ENCODE results near the gene CNPY2. TPM values are rescaled to one million over a fixed set of nuclear protein-coding genes. Genes with fewer than 3 reads are reported as not detected.
A peak's percentile ranks its signal among the peaks of the same experiment; 100 is the strongest.

Gene CNPY2
- total RNA-seq, 2 donors from 2014 or later = 183 to 198 TPM

- Histone ChIP-seq H3K36me3 (ENCODE audit: control insufficient read depth, insufficient read depth, low read length) (peaks cover 41% of the 10 kb centered on the region), H3K4me1 (ENCODE audit: control insufficient read depth, insufficient read depth, low read length) (peaks cover 9% of the 10 kb centered on the region), H3K27me3 (ENCODE audit: control insufficient read depth, insufficient read depth, low read length, poor library complexity, severe bottlenecking) (no peaks in the 10 kb centered on the region), H3K27ac (ENCODE audit: low read depth, low read length) (no peak overlapping the region), H3K4me3 (ENCODE audit: low read length) (no peak overlapping the region), H3K9me3 (ENCODE audit: control insufficient read depth, low read length) (no peaks in the 10 kb centered on the region), H3K9ac (ENCODE audit: extremely low read depth, low read length, poor library complexity, severe bottlenecking) (no peak overlapping the region)
- Mint-ChIP-seq H3K27ac (no peak overlapping the region), H3K36me3 (ENCODE audit: low read depth) (peaks cover 29% of the 10 kb centered on the region), H3K4me3 (no peak overlapping the region), H3K27me3 (ENCODE audit: insufficient read depth) (no peaks in the 10 kb centered on the region), H3K9me3 (no peaks in the 10 kb centered on the region), H3K4me1 (peaks cover 17% of the 10 kb centered on the region)
- TF ChIP-seq, protein P1, sequence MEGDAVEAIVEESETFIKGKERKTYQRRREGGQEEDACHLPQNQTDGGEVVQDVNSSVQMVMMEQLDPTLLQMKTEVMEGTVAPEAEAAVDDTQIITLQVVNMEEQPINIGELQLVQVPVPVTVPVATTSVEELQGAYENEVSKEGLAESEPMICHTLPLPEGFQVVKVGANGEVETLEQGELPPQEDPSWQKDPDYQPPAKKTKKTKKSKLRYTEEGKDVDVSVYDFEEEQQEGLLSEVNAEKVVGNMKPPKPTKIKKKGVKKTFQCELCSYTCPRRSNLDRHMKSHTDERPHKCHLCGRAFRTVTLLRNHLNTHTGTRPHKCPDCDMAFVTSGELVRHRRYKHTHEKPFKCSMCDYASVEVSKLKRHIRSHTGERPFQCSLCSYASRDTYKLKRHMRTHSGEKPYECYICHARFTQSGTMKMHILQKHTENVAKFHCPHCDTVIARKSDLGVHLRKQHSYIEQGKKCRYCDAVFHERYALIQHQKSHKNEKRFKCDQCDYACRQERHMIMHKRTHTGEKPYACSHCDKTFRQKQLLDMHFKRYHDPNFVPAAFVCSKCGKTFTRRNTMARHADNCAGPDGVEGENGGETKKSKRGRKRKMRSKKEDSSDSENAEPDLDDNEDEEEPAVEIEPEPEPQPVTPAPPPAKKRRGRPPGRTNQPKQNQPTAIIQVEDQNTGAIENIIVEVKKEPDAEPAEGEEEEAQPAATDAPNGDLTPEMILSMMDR (conservative IDR thresholded peaks at IDR 0.05) = no peak
- 99 to 100% methylated on average over 3 of the region's 3 CpGs for WGBS, 2 experiments (ENCODE audit: insufficient coverage in 1 of 2, insufficient read length in 1 of 2)
- DNase-seq = no peak
These were observed 11.5 kb downstream of the CNPY2 start for GRCh38 chr12:56304276-56304675.

DNA sequence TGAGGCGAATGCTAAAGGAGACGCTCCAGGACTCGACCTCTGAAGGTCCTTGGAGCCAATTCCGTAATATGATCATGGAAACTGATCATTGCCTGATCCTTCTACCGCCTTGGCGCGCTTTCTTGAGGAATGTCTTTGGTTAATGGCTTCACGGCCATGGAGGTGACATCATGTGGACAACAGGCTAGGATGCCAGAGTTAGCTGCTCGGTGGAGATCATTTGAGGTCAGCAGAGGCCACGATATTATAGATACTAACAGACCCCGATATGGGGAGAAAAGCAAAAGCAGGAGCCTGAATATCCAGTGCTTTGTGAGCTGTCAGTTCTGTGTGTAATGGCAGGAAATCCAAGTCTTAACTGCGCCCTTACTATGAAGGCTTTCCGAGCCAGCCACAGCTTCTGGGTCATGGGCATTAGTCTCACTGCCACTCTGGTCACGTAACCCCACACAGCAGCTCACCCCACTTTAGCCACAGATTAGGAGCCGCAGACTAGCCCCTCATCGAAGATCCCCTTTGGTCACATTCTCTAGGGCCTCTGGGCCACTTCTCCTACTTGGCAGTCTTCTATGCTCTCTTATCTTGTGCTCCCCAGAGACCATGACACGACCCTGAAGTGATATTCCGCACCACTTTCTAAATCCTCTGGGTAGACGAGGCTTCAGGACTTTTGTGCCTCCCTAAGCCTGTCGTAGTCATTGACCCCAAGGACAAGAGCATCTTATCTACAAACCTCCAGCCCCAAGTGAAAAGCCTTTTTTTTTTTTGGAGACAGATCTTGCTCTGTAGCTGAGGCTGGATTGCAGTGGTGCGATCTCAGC, 14.9 kb downstream of the CNPY2 start:
- peak overlapping the region; percentile 88 for H3K4me3 Mint-ChIP-seq
- H3K27ac Mint-ChIP-seq = peak overlapping the region; percentile 97
- H3K27me3 Mint-ChIP-seq (ENCODE audit: insufficient read depth) = no peaks in the 10 kb centered on the region
- H3K36me3 Mint-ChIP-seq (ENCODE audit: low read depth) = peaks cover 21% of the 10 kb centered on the region
- no peaks in the 10 kb centered on the region for H3K9me3 Mint-ChIP-seq
- 66 to 69% methylated on average over 18 to 21 of the region's 21 CpGs for WGBS, 2 experiments (ENCODE audit: insufficient coverage in 1 of 2, insufficient read length in 1 of 2)
- Histone ChIP-seq H3K27ac (ENCODE audit: low read depth, low read length) (peak overlapping the region; percentile 56), H3K36me3 (ENCODE audit: control insufficient read depth, insufficient read depth, low read length) (peaks cover 42% of the 10 kb centered on the region), H3K9me3 (ENCODE audit: control insufficient read depth, low read length) (no peaks in the 10 kb centered on the region), H3K27me3 (ENCODE audit: control insufficient read depth, insufficient read depth, low read length, poor library complexity, severe bottlenecking) (no peaks in the 10 kb centered on the region), H3K4me3 (ENCODE audit: low read length) (peak overlapping the region; percentile 94), H3K9ac (ENCODE audit: extremely low read depth, low read length, poor library complexity, severe bottlenecking) (peak overlapping the region; percentile 18), H3K4me1 (ENCODE audit: control insufficient read depth, insufficient read depth, low read length) (peaks cover 9% of the 10 kb centered on the region)
- TF ChIP-seq, protein P1 (conservative IDR thresholded peaks at IDR 0.05) = no peak
- H3K4me1 Mint-ChIP-seq = peaks cover 25% of the 10 kb centered on the region
- no peak for DNase-seq

GRCh38 chr12:56299853-56300643, 15.7 kb downstream of the CNPY2 start, which contains the start of gene CS:
Gene CS, minus strand, starts transcription at chr12:56300330. Its CDS starts 129 bp downstream, at chr12:56300201.
- H3K4me3 ChIP-seq (ENCODE audit: low read length) = peak within 1 kb of the TSS; percentile 94
- H3K27me3 ChIP-seq (ENCODE audit: control insufficient read depth, insufficient read depth, low read length, poor library complexity, severe bottlenecking) = no peaks in the 10 kb centered on the region
- H3K4me1 ChIP-seq (ENCODE audit: control insufficient read depth, insufficient read depth, low read length) = peaks cover 9% of the 10 kb centered on the region
- DNase-seq = peak; percentile 100
- Mint-ChIP-seq H3K36me3 (ENCODE audit: low read depth) (peaks cover 18% of the 10 kb centered on the region), H3K27ac (peak within 1 kb of the TSS; percentile 97), H3K4me1 (peaks cover 25% of the 10 kb centered on the region), H3K4me3 (peak within 1 kb of the TSS; percentile 88), H3K9me3 (no peaks in the 10 kb centered on the region), H3K27me3 (ENCODE audit: insufficient read depth) (no peaks in the 10 kb centered on the region)
- H3K27ac ChIP-seq (ENCODE audit: low read depth, low read length) = peak within 1 kb of the TSS; percentile 74
- peak within 1 kb of the TSS; percentile 67 for H3K9ac ChIP-seq (ENCODE audit: extremely low read depth, low read length, poor library complexity, severe bottlenecking)
- TF ChIP-seq, protein P1 (conservative IDR thresholded peaks at IDR 0.05) = no peak
- H3K36me3 ChIP-seq (ENCODE audit: control insufficient read depth, insufficient read depth, low read length) = peaks cover 36% of the 10 kb centered on the region
- 0% methylated on average over 25 to 63 of the region's 63 CpGs for WGBS, 2 experiments (ENCODE audit: insufficient coverage in 1 of 2, insufficient read length in 1 of 2)
- no peaks in the 10 kb centered on the region for H3K9me3 ChIP-seq (ENCODE audit: control insufficient read depth, low read length)
